A549 (cell line): Measurements from ENCODE around the gene TMOD1. TPM values are rescaled to one million over a fixed set of nuclear protein-coding genes. Genes with fewer than 3 reads are reported as not detected.

Experiments used
- ATAC-seq, 2 experiments: fragments of 200-7000 bp in 1 of 2; fragments of >200 bp in 1 of 2; cut with Nextera tagmentation in 1 of 2; cut with Tn5 transposase in 1 of 2; 3 replicates each; pipeline versions ENCODE4 v1.8.0 to v1.9.1; 2018 to 2020; ENCODE audit warnings: mild to moderate bottlenecking in 1 of 2, moderate library complexity in 1 of 2
- CTCF ChIA-PET: fragments of 300-600 bp; sonication (Branson Sonifier 250); formaldehyde crosslinking; extraction: SDS; loops from one replicate; lab custom pipeline; 2021; ENCODE audit warnings: antibody characterized with exemption, inconsistent platforms; lab: Yijun Ruan, JAX
- POLR2A ChIA-PET: fragments of 350-600 bp; formaldehyde crosslinking; extraction: SDS; loops from one replicate; lab custom pipeline; 2021; ENCODE audit warnings: antibody characterized with exemption, inconsistent platforms; lab: Yijun Ruan, JAX
- DNase-seq, 2 experiments: peaks; one replicate each; pipeline versions ENCODE4 v3.0.0 to v3.0.0-alpha.2; 2011 to 2016; ENCODE audit warnings: low read depth in 1 of 2, low spot score in 1 of 2
- FAIRE-seq: peaks from 2 replicates; lab custom pipeline; 2011; peaks lifted over from hg19 to GRCh38; lab: Jason Lieb, UNC
- H3K27ac ChIP-seq, 2 experiments: fragments of >200 bp; sonication (Bioruptor Twin); formaldehyde crosslinking; 3 replicates each; pipeline ENCODE4 v1.5.1; 2016 to 2017
- H3K4me1 ChIP-seq: fragments of >200 bp; sonication (Bioruptor Twin); formaldehyde crosslinking; 3 replicates; pipeline ENCODE4 v1.6.1; 2016
- H3K4me2 ChIP-seq: fragments of >200 bp; sonication (Bioruptor Twin); formaldehyde crosslinking; 3 replicates; pipeline ENCODE4 v1.6.1; 2016
- H3K4me3 ChIP-seq: fragments of >200 bp; sonication (Bioruptor Twin); formaldehyde crosslinking; 3 replicates; pipeline ENCODE4 v1.5.1; 2016
- H3K9me3 ChIP-seq: fragments of >200 bp; sonication (Bioruptor Twin); formaldehyde crosslinking; 3 replicates; pipeline ENCODE4 v1.6.1; 2016
- ATOH8 ChIP-seq: fragments of 250-450 bp; sonication (Bioruptor Pico); IDR thresholded peaks from 2 replicates; pipeline ENCODE4 v1.5.0; 2020; ENCODE audit warnings: low read depth, mild to moderate bottlenecking, moderate library complexity
- BCL3 ChIP-seq: fragments of >200 bp; sonication (Bioruptor Twin); formaldehyde crosslinking; IDR thresholded peaks from 3 replicates; pipeline ENCODE4 v1.6.1; 2016
- CBX8 ChIP-seq: fragments of 200-600 bp; sonication (generic); IDR thresholded peaks from 2 replicates; pipeline ENCODE4 v1.6.1; 2016
- CHD2 ChIP-seq: fragments of 150-350 bp; IDR thresholded peaks from 2 replicates; pipeline ENCODE4 v1.6.1; 2014; ENCODE audit warnings: low read length; ENCODE audit not compliant: partially characterized antibody
- CTCF ChIP-seq: fragments of >200 bp; sonication (Bioruptor Twin); formaldehyde crosslinking; IDR thresholded peaks from 3 replicates; pipeline ENCODE4 v1.5.1; 2016
- EHF ChIP-seq: fragments of 250-450 bp; sonication (Bioruptor Pico); IDR thresholded peaks from 2 replicates; pipeline ENCODE4 v1.5.0; 2020; ENCODE audit warnings: mild to moderate bottlenecking
- ELK1 ChIP-seq: fragments of 150-350 bp; IDR thresholded peaks from 2 replicates; pipeline ENCODE4 v1.6.1; 2014; ENCODE audit warnings: low read depth, mild to moderate bottlenecking, low read length
- EP300 ChIP-seq, 2 experiments: fragments of >200 bp; sonication (Bioruptor Twin); formaldehyde crosslinking; IDR thresholded peaks; 2 replicates in 1 of 2; 3 replicates in 1 of 2; pipeline ENCODE4 v1.6.1; 2016 to 2017
- FOSL2 ChIP-seq, 2 experiments: fragments of 450-650 bp in 1 of 2; fragments of >200 bp in 1 of 2; sonication (Bioruptor Twin) in 1 of 2; formaldehyde crosslinking; IDR thresholded peaks; 2 replicates each; pipeline versions ENCODE4 v1.5.0 to v1.6.1; 2016 to 2020; ENCODE audit warnings: mild to moderate bottlenecking in 1 of 2, moderate library complexity in 1 of 2
- HOXA7 ChIP-seq: fragments of 250-450 bp; sonication (Bioruptor Pico); IDR thresholded peaks from 2 replicates; pipeline ENCODE4 v1.5.0; 2020; ENCODE audit warnings: mild to moderate bottlenecking, moderate library complexity
- HOXB13 ChIP-seq: fragments of 250-450 bp; sonication (Bioruptor Pico); IDR thresholded peaks from 2 replicates; pipeline ENCODE4 v1.5.0; 2020; ENCODE audit warnings: low read depth, mild to moderate bottlenecking, moderate library complexity
- KDM5A ChIP-seq: fragments of 200-600 bp; sonication (generic); IDR thresholded peaks from 2 replicates; pipeline ENCODE4 v1.6.1; 2016; ENCODE audit warnings: antibody characterized with exemption, mild to moderate bottlenecking
- MAZ ChIP-seq: fragments of 150-350 bp; IDR thresholded peaks from 2 replicates; pipeline ENCODE4 v1.6.1; 2014; ENCODE audit warnings: antibody characterized with exemption, low read depth, low read length, borderline replicate concordance
- POLR2AphosphoS2 ChIP-seq: conservative IDR thresholded peaks from 2 replicates; pipeline ENCODE4 v1.6.1; 2012; ENCODE audit warnings: low read length, improper control_type of control experiment, inconsistent platforms
- RCOR1 ChIP-seq: fragments of 150-350 bp; IDR thresholded peaks from 2 replicates; pipeline ENCODE4 v1.6.1; 2014; ENCODE audit warnings: antibody characterized with exemption, low read length, low read depth
- REST ChIP-seq: fragments of 200-600 bp; sonication (generic); IDR thresholded peaks from 2 replicates; pipeline ENCODE4 v1.6.1; 2016; ENCODE audit warnings: antibody characterized with exemption, mild to moderate bottlenecking, moderate library complexity
- RNF2 ChIP-seq: fragments of 200-600 bp; sonication (generic); IDR thresholded peaks from 2 replicates; pipeline ENCODE4 v1.6.1; 2016; ENCODE audit warnings: low read depth, mild to moderate bottlenecking, antibody characterized with exemption, moderate library complexity, borderline replicate concordance
- SMC3 ChIP-seq: fragments of >200 bp; sonication (Bioruptor Twin); formaldehyde crosslinking; IDR thresholded peaks from 3 replicates; pipeline ENCODE4 v1.6.1; 2018; ENCODE audit warnings: inconsistent platforms
- SREBF2 ChIP-seq: fragments of 450-650 bp; IDR thresholded peaks from 2 replicates; pipeline ENCODE4 v1.6.1; 2014; ENCODE audit warnings: mild to moderate bottlenecking, moderate library complexity
- WGBS: methylation state at CpG from one replicate; pipeline ENCODE4 v1.1.6; 2017; ENCODE audit errors: missing lambda C conversion rate; 5-methylcytosine and 5-hydroxymethylcytosine counted together
- polyA plus RNA-seq, 4 experiments: library from polyadenylated mRNA; depleted of rRNA in 3 of 4; stranded (reverse); fragments of >200 nt; fragmentation: RNase III in 1 of 4; extraction: RNeasy Plus Mini Kit Qiagen cat#74134 plus additional on column Dnase treatment in 1 of 4; gene quantifications; 2 replicates in 3 of 4; 3 replicates in 1 of 4; pipeline ENCODE4 v1.2.3, GENCODE V29; 2011 to 2017

Gene TMOD1
- polyA plus RNA-seq, 2 of the 4 experiments (the other 2 are of a cell fraction): 0.28 to 0.80 TPM

- Histone ChIP-seq H3K4me2 (no peak overlapping the region), H3K9me3 (no peaks in the 10 kb centered on the region), H3K4me3 (no peak overlapping the region), H3K4me1 (no peaks in the 10 kb centered on the region), H3K27ac (no peak overlapping the region)
- ChIA-PET CTCF (interaction anchor here (0.8 to 9.6 kb wide), 3 partner anchors 13 to 181 kb away, joined by 3 to 179 read pairs (median 3); no protein-coding TSS in a partner anchor), POLR2A (no interaction called here)
- DNase-seq (no peak), FAIRE-seq (no peak), ATAC-seq (no peak)
- TF ChIP-seq SREBF2 (no peak), RCOR1 (no peak), REST (no peak), CHD2 (no peak), BCL3 (no peak)
- WGBS: 78% methylated on average over 6 of the region's 6 CpGs
These were observed 90.1 kb downstream of the TMOD1 start for GRCh38 chr9:97591535-97591934.

- DNase-seq: no peak
- H3K4me3 ChIP-seq: no peak overlapping the region
- 72% methylated on average over 1 of the region's 1 CpG for WGBS
- H3K9me3 ChIP-seq: no peaks in the 10 kb centered on the region
- TF ChIP-seq RCOR1: no peak
- CTCF ChIA-PET: interaction anchor here (1.0 to 13.8 kb wide), 6 partner anchors 13 to 205 kb away, joined by 3 to 340 read pairs (median 3); no protein-coding TSS in a partner anchor
- no peak for FAIRE-seq
- no peak for ATAC-seq
- no peaks in the 10 kb centered on the region for H3K4me1 ChIP-seq
- no peak overlapping the region for H3K27ac ChIP-seq
- POLR2A ChIA-PET: no interaction called here
- no peak overlapping the region for H3K4me2 ChIP-seq
These were observed 90.7 kb downstream of the TMOD1 start for GRCh38 chr9:97592126-97592525.

GRCh38 chr9:97593960-97594359 lies 92.5 kb downstream of the TMOD1 start:
- H3K4me3 ChIP-seq: no peak overlapping the region
- DNase-seq (no peak), FAIRE-seq (no peak), ATAC-seq (no peak)
- H3K4me2 ChIP-seq: no peak overlapping the region
- H3K4me1 ChIP-seq: no peaks in the 10 kb centered on the region
- 84% methylated on average over 4 of the region's 4 CpGs for WGBS
- CTCF ChIA-PET: interaction anchor here (0.9 to 13.8 kb wide), 7 partner anchors 8 to 736 kb away, joined by 3 to 340 read pairs (median 3); partner anchors contain the start of gene TDRD7
- no peak overlapping the region for H3K27ac ChIP-seq
- H3K9me3 ChIP-seq: no peaks in the 10 kb centered on the region
- POLR2A ChIA-PET: interaction anchor here (0.6 to 1.4 kb wide), 2 partner anchors 30 to 39 kb away, joined by 3 read pairs; partner anchors contain the start of gene TSTD2
- TF ChIP-seq REST (no peak), CTCF (no peak), ELK1 (no peak), CBX8 (no peak), MAZ (no peak), KDM5A (no peak), HOXB13 (CRISPR knock-in tag) (no peak), EHF (CRISPR knock-in tag) (no peak), ATOH8 (no peak), FOSL2 (IDR thresholded peaks at IDR 0.05) (no peak), FOSL2 (CRISPR knock-in tag; IDR thresholded peaks at IDR 0.05) (no peak), HOXA7 (CRISPR knock-in tag) (no peak), EP300 (IDR thresholded peaks at IDR 0.05) (no peak), SMC3 (no peak), POLR2AphosphoS2 (no peak), RNF2 (no peak)
